Osteoblast (primary cell): ENCODE measurements around the gene MECP2. TPM values are rescaled to one million over a fixed set of nuclear protein-coding genes. Genes with fewer than 3 reads are reported as not detected.

ENCODE experiments used
- DNase-seq: peaks from one replicate; pipeline ENCODE4 v3.0.0; 2011; ENCODE audit warnings: low spot score, mixed read lengths; ENCODE audit not compliant: insufficient read length; ENCODE audit errors: missing footprints
- H2AFZ ChIP-seq: 2 replicates; pipeline ENCODE4 v1.6.0; 2011; ENCODE audit warnings: mild to moderate bottlenecking, low read length
- H3K27ac ChIP-seq: 2 replicates; pipeline ENCODE4 v1.5.1; 2011; ENCODE audit warnings: mild to moderate bottlenecking, low read depth, low read length, moderate library complexity
- H3K27me3 ChIP-seq: 2 replicates; pipeline ENCODE4 v1.6.0; 2012; ENCODE audit warnings: mild to moderate bottlenecking, control low read depth, inconsistent platforms, low read length, moderate library complexity; ENCODE audit not compliant: insufficient read depth
- H3K36me3 ChIP-seq: 2 replicates; pipeline ENCODE4 v1.5.1; 2011; ENCODE audit warnings: mild to moderate bottlenecking, low read length, control low read depth, moderate library complexity; ENCODE audit not compliant: insufficient read depth
- H3K4me1 ChIP-seq: 2 replicates; pipeline ENCODE4 v1.5.1; 2011; ENCODE audit warnings: mild to moderate bottlenecking, low read length, control low read depth, moderate library complexity; ENCODE audit not compliant: insufficient read depth
- H3K4me2 ChIP-seq: 2 replicates; pipeline ENCODE4 v1.6.0; 2011; ENCODE audit warnings: mild to moderate bottlenecking, low read length; ENCODE audit not compliant: insufficient read depth
- H3K4me3 ChIP-seq: fragments of 200-600 bp; sonication (generic); 3 replicates; pipeline ENCODE4 v1.5.1; 2012; ENCODE audit warnings: mild to moderate bottlenecking, low read length, inconsistent platforms; ENCODE audit not compliant: insufficient read depth
- H3K79me2 ChIP-seq: 2 replicates; pipeline ENCODE4 v1.6.0; 2012; ENCODE audit warnings: mild to moderate bottlenecking, low read length, control low read depth, inconsistent platforms; ENCODE audit not compliant: insufficient read depth
- H3K9me3 ChIP-seq: 2 replicates; pipeline ENCODE4 v1.5.1; 2011; ENCODE audit warnings: low read depth, low read length, control low read depth
- H4K20me1 ChIP-seq: 2 replicates; pipeline ENCODE4 v1.6.0; 2012; ENCODE audit warnings: mild to moderate bottlenecking, low read length, control low read depth; ENCODE audit not compliant: insufficient read depth
- CTCF ChIP-seq: IDR thresholded peaks from 2 replicates; pipeline ENCODE4 v1.5.1; 2011; ENCODE audit warnings: mild to moderate bottlenecking, low read depth, low read length, moderate library complexity; ENCODE audit errors: extremely low read depth
- total RNA-seq: library from RNA; depleted of rRNA; stranded (reverse); fragments of >200 nt; gene quantifications from 2 replicates; pipeline ENCODE4 v1.2.3, GENCODE V29; 2012

The MECP2 gene
- total RNA-seq, 1 donor = 31.1 TPM

GRCh38 chrX:153974726-153975286 lies 122.7 kb downstream of the MECP2 start:
- Histone ChIP-seq H3K36me3 (no peaks in the 10 kb centered on the region), H2AFZ (no peak overlapping the region), H3K27me3 (no peaks in the 10 kb centered on the region), H3K4me2 (no peak overlapping the region), H4K20me1 (peaks cover 5% of the 10 kb centered on the region), H3K4me3 (no peak overlapping the region), H3K27ac (no peak overlapping the region), H3K79me2 (peaks cover 25% of the 10 kb centered on the region), H3K4me1 (peaks cover 10% of the 10 kb centered on the region), H3K9me3 (no peaks in the 10 kb centered on the region)
- no peak for TF ChIP-seq CTCF
- DNase-seq = peak; percentile 65

GRCh38 chrX:153974003-153974725 lies 123.4 kb downstream of the MECP2 start:
- DNase-seq = peak; percentile 76
- TF ChIP-seq CTCF = no peak
- H3K4me3 ChIP-seq = peak overlapping the region; percentile 99

GRCh38 chrX:153973127-153974002 lies 124.2 kb downstream of the MECP2 start:
- Histone ChIP-seq H4K20me1 (peaks cover 18% of the 10 kb centered on the region), H3K4me3 (peak overlapping the region; percentile 99), H3K4me2 (peak overlapping the region; percentile 85), H3K27ac (peak overlapping the region; percentile 99), H3K27me3 (no peaks in the 10 kb centered on the region), H3K36me3 (peaks cover 2% of the 10 kb centered on the region), H3K4me1 (peaks cover 23% of the 10 kb centered on the region), H3K79me2 (peaks cover 40% of the 10 kb centered on the region), H3K9me3 (no peaks in the 10 kb centered on the region), H2AFZ (peak overlapping the region; percentile 81)
- DNase-seq = peak; percentile 72
- no peak for TF ChIP-seq CTCF

More at GRCh38 chrX:153974003-153974725, 123.4 kb downstream of the MECP2 start:
- no peaks in the 10 kb centered on the region for H3K27me3 ChIP-seq
- H3K4me1 ChIP-seq = peaks cover 15% of the 10 kb centered on the region
- peak overlapping the region; percentile 85 for H3K4me2 ChIP-seq
- H3K27ac ChIP-seq = no peak overlapping the region
- H2AFZ ChIP-seq = no peak overlapping the region
- no peaks in the 10 kb centered on the region for H3K9me3 ChIP-seq
- H3K79me2 ChIP-seq = peaks cover 32% of the 10 kb centered on the region
- H4K20me1 ChIP-seq = peaks cover 10% of the 10 kb centered on the region
- no peaks in the 10 kb centered on the region for H3K36me3 ChIP-seq
